GM12873 (cell line): ENCODE results near the gene PPA1.

Source experiments
- TF ChIP-seq, protein P1 (sequence below): IDR thresholded peaks from 2 replicates; pipeline ENCODE4 v1.5.1; 2012; ENCODE audit warnings: low read depth, mild to moderate bottlenecking, moderate library complexity, low read length, control low read depth; ENCODE audit not compliant: insufficient read depth; ENCODE audit errors: missing control alignments

Gene PPA1

GRCh38 chr10:70191972-70192305, 41.3 kb downstream of the PPA1 start:
- TF ChIP-seq, protein P1, sequence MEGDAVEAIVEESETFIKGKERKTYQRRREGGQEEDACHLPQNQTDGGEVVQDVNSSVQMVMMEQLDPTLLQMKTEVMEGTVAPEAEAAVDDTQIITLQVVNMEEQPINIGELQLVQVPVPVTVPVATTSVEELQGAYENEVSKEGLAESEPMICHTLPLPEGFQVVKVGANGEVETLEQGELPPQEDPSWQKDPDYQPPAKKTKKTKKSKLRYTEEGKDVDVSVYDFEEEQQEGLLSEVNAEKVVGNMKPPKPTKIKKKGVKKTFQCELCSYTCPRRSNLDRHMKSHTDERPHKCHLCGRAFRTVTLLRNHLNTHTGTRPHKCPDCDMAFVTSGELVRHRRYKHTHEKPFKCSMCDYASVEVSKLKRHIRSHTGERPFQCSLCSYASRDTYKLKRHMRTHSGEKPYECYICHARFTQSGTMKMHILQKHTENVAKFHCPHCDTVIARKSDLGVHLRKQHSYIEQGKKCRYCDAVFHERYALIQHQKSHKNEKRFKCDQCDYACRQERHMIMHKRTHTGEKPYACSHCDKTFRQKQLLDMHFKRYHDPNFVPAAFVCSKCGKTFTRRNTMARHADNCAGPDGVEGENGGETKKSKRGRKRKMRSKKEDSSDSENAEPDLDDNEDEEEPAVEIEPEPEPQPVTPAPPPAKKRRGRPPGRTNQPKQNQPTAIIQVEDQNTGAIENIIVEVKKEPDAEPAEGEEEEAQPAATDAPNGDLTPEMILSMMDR, result no peak

DNA sequence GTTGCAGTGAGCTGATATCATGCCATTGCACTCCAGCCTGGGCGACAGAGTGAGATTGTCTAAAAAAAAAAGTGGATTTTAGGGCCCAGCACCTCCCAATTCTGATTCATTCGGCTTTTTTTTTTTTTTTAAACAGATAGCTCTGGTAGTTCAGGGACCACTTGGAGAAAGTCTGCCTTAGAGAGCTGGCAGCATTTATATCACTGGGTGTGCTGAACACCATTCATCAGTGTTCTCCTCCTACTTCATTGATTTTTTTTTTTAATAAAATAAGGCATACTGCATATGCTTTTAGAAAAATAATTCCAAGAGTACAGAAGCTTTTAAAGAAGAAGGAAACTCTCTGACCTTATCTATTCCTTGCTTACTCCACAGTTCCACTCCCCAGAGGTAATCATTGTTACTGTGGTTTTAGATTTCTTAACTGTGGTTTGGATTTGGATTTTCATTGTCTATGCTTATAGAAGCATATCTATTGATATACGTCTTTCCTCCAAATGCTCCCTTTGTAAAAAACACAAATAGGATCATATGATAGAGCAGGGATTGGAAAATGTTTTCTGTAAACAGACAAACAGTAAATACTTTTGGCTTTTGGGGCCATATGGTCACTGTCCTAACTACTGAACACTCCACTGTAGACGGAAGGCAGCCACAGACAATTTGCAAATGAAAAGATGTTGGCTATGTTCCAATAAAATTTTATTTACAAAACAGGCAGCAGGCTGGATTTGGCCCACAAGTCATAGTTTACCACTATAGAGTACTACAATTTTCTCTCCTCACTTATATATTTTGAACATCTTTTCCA, 41.9 kb downstream of the PPA1 start:
- TF ChIP-seq, protein P1, result no peak

DNA sequence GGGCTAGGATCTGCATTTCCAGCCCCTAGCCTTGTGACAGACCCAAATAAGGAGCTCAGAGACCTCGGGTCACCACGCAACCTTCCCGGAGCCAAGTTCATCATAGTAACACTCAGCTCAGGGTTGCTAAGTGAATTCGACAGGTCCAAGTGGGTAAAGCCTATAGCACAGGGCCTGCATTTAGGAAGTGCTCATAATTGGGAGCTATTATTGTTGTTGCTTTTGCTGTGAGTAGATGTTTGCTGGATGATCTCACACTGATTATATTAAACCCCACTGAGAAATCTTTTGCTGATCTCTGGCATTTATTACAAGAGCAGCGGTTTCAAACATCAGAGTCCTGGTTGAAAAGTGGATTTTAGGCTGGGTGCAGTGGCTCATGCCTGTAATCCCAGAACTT, 42.6 kb downstream of the PPA1 start:
- TF ChIP-seq, protein P1, result no peak

DNA sequence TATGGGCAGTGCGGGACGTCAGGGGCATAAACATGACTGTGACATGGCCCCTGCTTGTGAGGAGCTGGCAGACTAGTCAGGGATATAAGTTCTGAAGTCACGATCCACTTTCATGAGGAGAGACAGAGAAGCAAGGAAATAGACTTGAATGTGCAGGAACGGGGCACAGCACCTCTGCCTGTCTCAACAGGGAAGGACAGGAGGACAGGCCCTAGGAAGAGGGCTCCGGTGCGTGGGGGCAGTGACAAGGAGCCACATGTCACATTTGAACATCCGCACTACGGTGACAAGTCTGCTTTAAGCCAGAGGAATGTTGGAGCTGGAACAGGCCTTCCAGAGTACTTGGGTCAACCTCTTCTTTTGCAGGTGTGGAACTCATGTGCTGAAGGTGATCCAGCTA, 43.1 kb downstream of the PPA1 start:
- TF ChIP-seq, protein P1, result no peak

DNA sequence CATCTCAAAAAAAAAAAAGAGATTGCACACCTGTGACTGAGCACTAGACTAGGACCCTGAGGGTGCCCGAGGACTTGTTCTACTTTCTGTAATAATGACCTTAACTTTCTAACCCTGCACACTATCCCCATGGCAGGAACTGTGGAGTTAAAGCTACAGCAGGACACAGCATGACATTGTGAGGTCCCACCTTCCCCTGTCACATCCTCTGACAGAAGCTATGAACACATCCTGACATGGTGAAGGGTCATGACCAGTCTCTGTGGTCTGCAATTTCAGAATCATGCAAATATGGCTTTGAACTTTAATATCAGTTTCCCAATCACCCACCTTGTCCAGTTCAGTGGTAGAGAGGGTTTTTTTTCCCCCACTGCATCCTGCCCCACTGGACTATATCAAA, 44.5 kb downstream of the PPA1 start:
- TF ChIP-seq, protein P1, result no peak

GRCh38 chr10:70186571-70186970, 46.7 kb downstream of the PPA1 start:
- TF ChIP-seq, protein P1, result no peak

GRCh38 chr10:70186090-70186489, 47.1 kb downstream of the PPA1 start:
- TF ChIP-seq, protein P1, result no peak
